ENCODE results near the gene SLC19A1.

The SLC19A1 gene

GRCh38 chr21:45452696-45453307 is 89.4 kb downstream of the SLC19A1 start:
- Histone ChIP-seq H3K79me2 (ENCODE audit: low read length) (no peaks in the 10 kb centered on the region), H3F3A (ENCODE audit: insufficient read depth, low read length) (no peaks in the 10 kb centered on the region), H3K9ac (ENCODE audit: low read length) (no peak overlapping the region), H3K36me3 (replicated peaks; ENCODE audit: insufficient read depth, low read length) (no peaks in the 10 kb centered on the region), H3K4me1 (ENCODE audit: low read length) (no peaks in the 10 kb centered on the region), H3K27ac (ENCODE audit: low read length) (no peak overlapping the region), H3K9me3 (replicated peaks; ENCODE audit: insufficient read depth, low read length) (no peaks in the 10 kb centered on the region), H2AFZ (ENCODE audit: low read length) (no peak overlapping the region), H3K27me3 (replicated peaks; ENCODE audit: insufficient read depth, low read length) (peaks cover 95% of the 10 kb centered on the region), H4K20me1 (ENCODE audit: insufficient read depth, low read length) (no peaks in the 10 kb centered on the region), H3K4me3 (ENCODE audit: low read length) (no peak overlapping the region), H3K4me2 (ENCODE audit: low read depth, low read length) (no peak overlapping the region), H3K9me2 (replicated peaks; ENCODE audit: insufficient read depth, low read length) (no peaks in the 10 kb centered on the region)
- DNase-seq, result no peak
- TF ChIP-seq EZH2 (optimal IDR thresholded peaks at IDR 0.05; ENCODE audit: low read depth, low read length) (no peak), EZH2phosphoT487 (IDR thresholded peaks at IDR 0.05; ENCODE audit: low read length) (no peak)
- TF ChIP-seq, protein P1, sequence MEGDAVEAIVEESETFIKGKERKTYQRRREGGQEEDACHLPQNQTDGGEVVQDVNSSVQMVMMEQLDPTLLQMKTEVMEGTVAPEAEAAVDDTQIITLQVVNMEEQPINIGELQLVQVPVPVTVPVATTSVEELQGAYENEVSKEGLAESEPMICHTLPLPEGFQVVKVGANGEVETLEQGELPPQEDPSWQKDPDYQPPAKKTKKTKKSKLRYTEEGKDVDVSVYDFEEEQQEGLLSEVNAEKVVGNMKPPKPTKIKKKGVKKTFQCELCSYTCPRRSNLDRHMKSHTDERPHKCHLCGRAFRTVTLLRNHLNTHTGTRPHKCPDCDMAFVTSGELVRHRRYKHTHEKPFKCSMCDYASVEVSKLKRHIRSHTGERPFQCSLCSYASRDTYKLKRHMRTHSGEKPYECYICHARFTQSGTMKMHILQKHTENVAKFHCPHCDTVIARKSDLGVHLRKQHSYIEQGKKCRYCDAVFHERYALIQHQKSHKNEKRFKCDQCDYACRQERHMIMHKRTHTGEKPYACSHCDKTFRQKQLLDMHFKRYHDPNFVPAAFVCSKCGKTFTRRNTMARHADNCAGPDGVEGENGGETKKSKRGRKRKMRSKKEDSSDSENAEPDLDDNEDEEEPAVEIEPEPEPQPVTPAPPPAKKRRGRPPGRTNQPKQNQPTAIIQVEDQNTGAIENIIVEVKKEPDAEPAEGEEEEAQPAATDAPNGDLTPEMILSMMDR (IDR thresholded peaks at IDR 0.05; ENCODE audit: low read length), result no peak

DNA sequence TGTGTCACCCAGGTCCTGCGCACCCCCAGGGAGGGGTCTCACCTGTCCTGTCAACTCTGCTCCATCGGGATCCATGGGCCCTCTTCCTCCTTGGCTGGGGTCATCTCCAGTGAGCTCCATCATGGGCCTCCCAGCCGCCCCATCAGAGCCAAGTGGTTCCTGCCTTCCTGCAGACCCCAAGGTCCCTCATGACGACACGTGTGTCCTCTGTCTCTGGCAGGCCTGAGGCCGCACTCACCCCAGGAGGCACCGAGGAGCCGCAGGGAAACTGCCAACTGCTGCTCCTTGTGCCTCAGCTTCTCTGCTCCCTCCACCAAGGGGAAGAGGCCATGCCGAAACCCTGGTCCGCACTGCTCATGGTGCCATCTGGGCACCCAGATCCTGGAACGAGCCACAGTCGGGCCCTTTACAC is 90.5 kb downstream of the SLC19A1 start:
- H3K4me2 ChIP-seq (ENCODE audit: low read depth, low read length), result no peak overlapping the region
- H3K9me3 ChIP-seq (replicated peaks; ENCODE audit: insufficient read depth, low read length), result no peaks in the 10 kb centered on the region
- H3K27ac ChIP-seq (ENCODE audit: low read length), result no peak overlapping the region
- no peak overlapping the region for H3K9ac ChIP-seq (ENCODE audit: low read length)
- H4K20me1 ChIP-seq (ENCODE audit: insufficient read depth, low read length), result no peaks in the 10 kb centered on the region
- no peaks in the 10 kb centered on the region for H3K9me2 ChIP-seq (replicated peaks; ENCODE audit: insufficient read depth, low read length)
- no peaks in the 10 kb centered on the region for H3F3A ChIP-seq (ENCODE audit: insufficient read depth, low read length)
- DNase-seq, result no peak
- H3K4me3 ChIP-seq (ENCODE audit: low read length), result no peak overlapping the region
- no peaks in the 10 kb centered on the region for H3K4me1 ChIP-seq (ENCODE audit: low read length)
- H3K79me2 ChIP-seq (ENCODE audit: low read length), result no peaks in the 10 kb centered on the region
- TF ChIP-seq, protein P1 (IDR thresholded peaks at IDR 0.05; ENCODE audit: low read length), result no peak
- TF ChIP-seq EZH2 (optimal IDR thresholded peaks at IDR 0.05; ENCODE audit: low read depth, low read length), result no peak
- TF ChIP-seq EZH2phosphoT487 (IDR thresholded peaks at IDR 0.05; ENCODE audit: low read length), result no peak
- H3K27me3 ChIP-seq (replicated peaks; ENCODE audit: insufficient read depth, low read length), result peaks cover 94% of the 10 kb centered on the region
- no peak overlapping the region for H2AFZ ChIP-seq (ENCODE audit: low read length)
- H3K36me3 ChIP-seq (replicated peaks; ENCODE audit: insufficient read depth, low read length), result no peaks in the 10 kb centered on the region

GRCh38 chr21:45451091-45451740 is 91.0 kb downstream of the SLC19A1 start:
- no peaks in the 10 kb centered on the region for H3K9me3 ChIP-seq (replicated peaks; ENCODE audit: insufficient read depth, low read length)
- no peaks in the 10 kb centered on the region for H3K9me2 ChIP-seq (replicated peaks; ENCODE audit: insufficient read depth, low read length)
- no peak overlapping the region for H2AFZ ChIP-seq (ENCODE audit: low read length)
- no peaks in the 10 kb centered on the region for H3K79me2 ChIP-seq (ENCODE audit: low read length)
- H3K36me3 ChIP-seq (replicated peaks; ENCODE audit: insufficient read depth, low read length), result no peaks in the 10 kb centered on the region
- peaks cover 94% of the 10 kb centered on the region for H3K27me3 ChIP-seq (replicated peaks; ENCODE audit: insufficient read depth, low read length)
- no peaks in the 10 kb centered on the region for H3F3A ChIP-seq (ENCODE audit: insufficient read depth, low read length)
- H3K4me3 ChIP-seq (ENCODE audit: low read length), result no peak overlapping the region
- no peak overlapping the region for H3K4me2 ChIP-seq (ENCODE audit: low read depth, low read length)
- no peak for TF ChIP-seq EZH2 (optimal IDR thresholded peaks at IDR 0.05; ENCODE audit: low read depth, low read length)
- TF ChIP-seq EZH2phosphoT487 (IDR thresholded peaks at IDR 0.05; ENCODE audit: low read length), result no peak
- TF ChIP-seq, protein P1 (IDR thresholded peaks at IDR 0.05; ENCODE audit: low read length), result no peak
- DNase-seq, result no peak
- no peak overlapping the region for H3K27ac ChIP-seq (ENCODE audit: low read length)
- no peak overlapping the region for H3K9ac ChIP-seq (ENCODE audit: low read length)
- no peaks in the 10 kb centered on the region for H4K20me1 ChIP-seq (ENCODE audit: insufficient read depth, low read length)
- no peaks in the 10 kb centered on the region for H3K4me1 ChIP-seq (ENCODE audit: low read length)

Data from MM.1S (cell line).